ENCODE measurements around the gene PARD3.

DNA sequence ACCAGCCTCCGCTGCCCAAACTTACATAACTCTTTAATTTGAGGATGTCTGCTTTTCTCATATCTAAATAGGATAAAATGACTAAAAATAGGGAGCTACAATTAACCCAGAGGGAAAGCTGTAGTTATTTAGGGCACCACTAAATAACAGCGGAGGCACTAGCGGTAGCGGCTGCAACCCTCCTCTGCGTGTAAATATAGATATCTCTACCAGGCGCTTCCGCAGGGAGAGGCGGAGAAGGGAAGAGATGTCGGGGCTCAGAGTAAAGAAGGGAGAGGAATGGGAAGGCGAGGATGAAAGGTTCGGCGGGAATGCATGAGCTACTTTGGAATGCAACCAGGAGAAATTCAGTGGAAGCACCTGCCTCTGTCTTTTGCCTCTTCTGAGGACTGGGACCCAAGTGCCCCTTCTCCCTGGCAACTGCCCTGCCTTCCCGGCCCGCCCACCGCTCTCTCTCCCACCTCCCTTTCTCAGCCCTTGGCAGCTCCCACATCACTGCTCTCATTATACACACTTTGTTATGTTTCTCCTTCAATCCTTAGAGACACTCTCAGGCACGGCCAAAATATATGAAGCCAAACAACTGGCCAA is 698.3 kb downstream of the PARD3 start:
- TF ChIP-seq, protein P1, sequence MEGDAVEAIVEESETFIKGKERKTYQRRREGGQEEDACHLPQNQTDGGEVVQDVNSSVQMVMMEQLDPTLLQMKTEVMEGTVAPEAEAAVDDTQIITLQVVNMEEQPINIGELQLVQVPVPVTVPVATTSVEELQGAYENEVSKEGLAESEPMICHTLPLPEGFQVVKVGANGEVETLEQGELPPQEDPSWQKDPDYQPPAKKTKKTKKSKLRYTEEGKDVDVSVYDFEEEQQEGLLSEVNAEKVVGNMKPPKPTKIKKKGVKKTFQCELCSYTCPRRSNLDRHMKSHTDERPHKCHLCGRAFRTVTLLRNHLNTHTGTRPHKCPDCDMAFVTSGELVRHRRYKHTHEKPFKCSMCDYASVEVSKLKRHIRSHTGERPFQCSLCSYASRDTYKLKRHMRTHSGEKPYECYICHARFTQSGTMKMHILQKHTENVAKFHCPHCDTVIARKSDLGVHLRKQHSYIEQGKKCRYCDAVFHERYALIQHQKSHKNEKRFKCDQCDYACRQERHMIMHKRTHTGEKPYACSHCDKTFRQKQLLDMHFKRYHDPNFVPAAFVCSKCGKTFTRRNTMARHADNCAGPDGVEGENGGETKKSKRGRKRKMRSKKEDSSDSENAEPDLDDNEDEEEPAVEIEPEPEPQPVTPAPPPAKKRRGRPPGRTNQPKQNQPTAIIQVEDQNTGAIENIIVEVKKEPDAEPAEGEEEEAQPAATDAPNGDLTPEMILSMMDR (IDR thresholded peaks at IDR 0.05): no peak
- no peak for TF ChIP-seq POLR2A (IDR thresholded peaks at IDR 0.05)
- TF ChIP-seq POLR2AphosphoS5 (IDR thresholded peaks at IDR 0.05): no peak
